Endothelial cell of umbilical vein (primary cell): Measurements from ENCODE around the gene SMCO4. TPM values are rescaled to one million over a fixed set of nuclear protein-coding genes. Genes with fewer than 3 reads are reported as not detected.

Experiments
- BruUV-seq: library from RNA; stranded (reverse); fragments of 400-500 nt; replicated peaks from 2 replicates; lab custom pipeline; 2021; lab: Mats Ljungman, UMichigan
- CTCF ChIA-PET: fragments of 300-600, 350-600 bp; sonication (Branson Sonifier 250); formaldehyde crosslinking; loops from one replicate; lab custom pipeline; 2021; ENCODE audit warnings: antibody characterized with exemption, inconsistent platforms; lab: Charles Lee
- POLR2A ChIA-PET: fragments of 300-600, 350-600 bp; sonication (Branson Sonifier 250); formaldehyde crosslinking; loops from one replicate; lab custom pipeline; 2021; ENCODE audit warnings: antibody characterized with exemption, inconsistent platforms; lab: Charles Lee
- DNase-seq: peaks from one replicate; pipeline ENCODE4 v3.0.0-alpha.2; 2011; ENCODE audit warnings: low read depth, low spot score
- FAIRE-seq: peaks from 2 replicates; lab custom pipeline; 2011; peaks lifted over from hg19 to GRCh38; lab: Jason Lieb, UNC
- H2AFZ ChIP-seq: 2 replicates; pipeline ENCODE4 v1.6.0; 2012; ENCODE audit warnings: low read depth, low read length, control low read depth, inconsistent platforms
- H3K27ac ChIP-seq: 2 replicates; pipeline ENCODE4 v1.5.1; 2011; ENCODE audit warnings: low read depth, mild to moderate bottlenecking, control low read depth, low read length, moderate library complexity; ENCODE audit not compliant: insufficient read depth
- H3K27me3 ChIP-seq, 2 experiments: 2 replicates each; pipeline versions ENCODE4 v1.6.0 to v1.6.1; 2011; ENCODE audit warnings: low read length in 2 of 2, mixed read lengths in 1 of 2; ENCODE audit not compliant: control insufficient read depth in 2 of 2, insufficient read depth in 2 of 2
- H3K36me3 ChIP-seq, 2 experiments: 2 replicates in 1 of 2; 3 replicates in 1 of 2; pipeline ENCODE4 v1.5.1; 2011; ENCODE audit warnings: low read length in 2 of 2, mild to moderate bottlenecking in 1 of 2, moderate library complexity in 1 of 2; ENCODE audit not compliant: control insufficient read depth in 2 of 2, insufficient read depth in 2 of 2; ENCODE audit errors: extremely low read depth in 1 of 2
- H3K4me1 ChIP-seq: 3 replicates; pipeline ENCODE4 v1.5.1; 2011; ENCODE audit warnings: mild to moderate bottlenecking, low read length; ENCODE audit not compliant: control insufficient read depth, insufficient read depth; ENCODE audit errors: extremely low read depth
- H3K4me2 ChIP-seq: 2 replicates; pipeline ENCODE4 v1.6.1; 2011; ENCODE audit warnings: low read length, control low read depth, mixed read lengths; ENCODE audit not compliant: insufficient read depth
- H3K4me3 ChIP-seq, 3 experiments: fragments of 200-600 bp in 1 of 3; sonication (generic), shearing (Covaris generic) in 1 of 3; replicated peaks in 1 of 3; 2 replicates each; pipeline ENCODE4 v1.5.1; 2011 to 2016; ENCODE audit warnings: control low read depth in 3 of 3, low read length in 3 of 3, mild to moderate bottlenecking in 2 of 3, inconsistent platforms in 1 of 3, low read depth in 1 of 3, moderate library complexity in 1 of 3; ENCODE audit not compliant: insufficient read depth in 1 of 3
- H3K79me2 ChIP-seq: 2 replicates; pipeline ENCODE4 v1.6.0; 2012; ENCODE audit warnings: low read length, inconsistent platforms; ENCODE audit not compliant: control insufficient read depth, insufficient read depth
- H3K9ac ChIP-seq: replicated peaks from 2 replicates; pipeline ENCODE3; 2011; ENCODE audit warnings: low read length, control low read depth; ENCODE audit not compliant: insufficient read depth; ENCODE audit errors: extremely low read depth
- H3K9me1 ChIP-seq: replicated peaks from 3 replicates; pipeline ENCODE4 v1.6.0; 2011; ENCODE audit warnings: mild to moderate bottlenecking, low read length; ENCODE audit not compliant: control insufficient read depth, insufficient read depth; ENCODE audit errors: extremely low read depth
- H3K9me3 ChIP-seq: replicated peaks from 2 replicates; pipeline ENCODE4 v1.5.1; 2012; ENCODE audit warnings: low read length, inconsistent platforms; ENCODE audit not compliant: control insufficient read depth, insufficient read depth
- H4K20me1 ChIP-seq: replicated peaks from 2 replicates; pipeline ENCODE3; 2011; ENCODE audit warnings: mild to moderate bottlenecking, low read length; ENCODE audit not compliant: control insufficient read depth, insufficient read depth; ENCODE audit errors: extremely low read depth
- CTCF ChIP-seq, 2 donors: IDR thresholded peaks; 1 replicate in 1 of 2; 2 replicates in 1 of 2; pipeline ENCODE4 v1.5.1; 2011; ENCODE audit warnings: low read length in 2 of 2, mild to moderate bottlenecking in 2 of 2, moderate library complexity in 2 of 2, control low read depth in 1 of 2, inconsistent platforms in 1 of 2, low read depth in 1 of 2; ENCODE audit not compliant: insufficient read depth in 1 of 2; ENCODE audit errors: extremely low read depth in 1 of 2
- EZH2 ChIP-seq: IDR thresholded peaks from 2 replicates; pipeline ENCODE4 v1.6.1; 2012; ENCODE audit warnings: borderline replicate concordance, low read depth, mild to moderate bottlenecking, moderate library complexity, low read length, inconsistent platforms; ENCODE audit not compliant: severe bottlenecking
- FOS ChIP-seq: IDR thresholded peaks from 2 replicates; pipeline ENCODE4 v1.6.1; 2011; ENCODE audit warnings: mild to moderate bottlenecking, low read length, moderate library complexity, borderline replicate concordance; ENCODE audit not compliant: insufficient read depth
- GATA2 ChIP-seq: IDR thresholded peaks from 2 replicates; pipeline ENCODE4 v1.7.0; 2011; ENCODE audit warnings: low read depth, mild to moderate bottlenecking, moderate library complexity, mixed read lengths, low read length; ENCODE audit not compliant: insufficient read length, insufficient read depth
- JUN ChIP-seq: IDR thresholded peaks from 2 replicates; pipeline ENCODE4 v1.6.1; 2011; ENCODE audit warnings: borderline replicate concordance, low read depth; ENCODE audit not compliant: insufficient read length, insufficient read depth
- MAX ChIP-seq: IDR thresholded peaks from 2 replicates; pipeline ENCODE4 v1.6.1; 2011; ENCODE audit not compliant: insufficient read depth, insufficient read length
- MYC ChIP-seq: IDR thresholded peaks from one replicate; pipeline ENCODE4 v1.6.1; 2011; ENCODE audit warnings: mild to moderate bottlenecking, low read depth, low read length
- POLR2A ChIP-seq: IDR thresholded peaks from 2 replicates; pipeline ENCODE4 v1.6.1; 2012; ENCODE audit warnings: low read depth, mild to moderate bottlenecking, control low read depth, low read length
- POLR2AphosphoS5 ChIP-seq: IDR thresholded peaks from 2 replicates; pipeline ENCODE4 v1.6.1; 2012; ENCODE audit warnings: low read depth, mild to moderate bottlenecking, control low read depth, low read length, moderate library complexity; ENCODE audit not compliant: insufficient read depth
- dilution Hi-C: fragments of 300-500 bp; cut with MboI; formaldehyde crosslinking; loops from one replicate; pipeline ENCODE4 v1.15.0; 2019; ENCODE audit warnings: low sequenced_read_pairs; ENCODE audit not compliant: extremely low pct_ligation_motif_present
- intact Hi-C: fragments of 100-400 bp; cut with micrococcal nuclease; formaldehyde crosslinking; loops from one replicate; pipeline ENCODE4 v1.10.0; 2022
- polyA plus RNA-seq, 4 experiments: library from polyadenylated mRNA; depleted of rRNA in 3 of 4; stranded (reverse) in 3 of 4; unstranded in 1 of 4; fragments of >200 nt; gene quantifications; 2 replicates each; pipeline versions ENCODE4 v1.2.1 to v1.2.3, GENCODE V29; 2011 to 2012; ENCODE audit warnings: missing spikeins in 1 of 4
- total RNA-seq: library from RNA; stranded (reverse); gene quantifications from 2 replicates; pipeline ENCODE4 v1.2.3, GENCODE V29; 2021

SMCO4 gene
- total and polyA plus RNA-seq, 2 donors (not counting 3 experiments of a cell fraction or from before 2014, with no cell fraction given), result 14.0 to 21.3 TPM

- Histone ChIP-seq H3K9me1 (no peaks in the 10 kb centered on the region), H3K4me2 (no peak overlapping the region), H3K9ac (no peak overlapping the region), H4K20me1 (no peaks in the 10 kb centered on the region), H3K27me3 (no peaks in the 10 kb centered on the region), H3K4me3 (no peak overlapping the region), H3K27ac (no peak overlapping the region), H3K79me2 (no peaks in the 10 kb centered on the region), H3K4me1 (no peaks in the 10 kb centered on the region), H3K9me3 (no peaks in the 10 kb centered on the region), H2AFZ (no peak overlapping the region), H3K36me3 (peaks cover 0 to 3% of the 10 kb centered on the region in 2 experiments)
- DNase-seq (no peak), FAIRE-seq (no peak)
- POLR2A ChIA-PET, result no interaction called here
- BruUV-seq, result no TSS peak
- dilution Hi-C loops (no loop called here), intact Hi-C loops (no loop called here)
- no peak for TF ChIP-seq GATA2
- no peak for TF ChIP-seq EZH2
- TF ChIP-seq FOS, result no peak
- TF ChIP-seq MYC, result no peak
- TF ChIP-seq MAX, result no peak
- no peak for TF ChIP-seq CTCF (IDR thresholded peaks at IDR 0.05; ENCODE audit: extremely low read depth in 1 of 2, insufficient read depth in 1 of 2, low read depth in 1 of 2, low read length in 2 of 2)
- TF ChIP-seq POLR2A, result no peak
- TF ChIP-seq JUN, result no peak
- no peak for TF ChIP-seq POLR2AphosphoS5
- CTCF ChIA-PET, result no interaction called here
Observed at GRCh38 chr11:93498641-93499040, 44.5 kb downstream of the SMCO4 start.
